Prostate gland (tissue), 2 donors: Measurements from ENCODE around the gene BACH1.

Experiments
- CTCF ChIP-seq, 4 experiments: fragments of 200-600 bp in 2 of 4; fragments of 450-650 bp in 2 of 4; sonication (generic) in 2 of 4; IDR thresholded peaks; 1 replicate in 3 of 4; 2 replicates in 1 of 4; pipeline ENCODE4 v1.5.1; 2016 to 2019; ENCODE audit warnings: antibody characterized with exemption in 4 of 4, mild to moderate bottlenecking in 2 of 4, moderate library complexity in 2 of 4
- POLR2A ChIP-seq: fragments of 450-650 bp; IDR thresholded peaks from one replicate; pipeline ENCODE4 v1.6.1; 2016; ENCODE audit warnings: antibody characterized with exemption, mild to moderate bottlenecking
- POLR2AphosphoS5 ChIP-seq: sonication (generic); formaldehyde crosslinking; IDR thresholded peaks from one replicate; pipeline ENCODE4 v1.6.1; 2017; ENCODE audit warnings: antibody characterized with exemption

GRCh38 chr21:29287383-29287782 lies 11.3 kb upstream of the BACH1 start:
- TF ChIP-seq CTCF (IDR thresholded peaks at IDR 0.05) (no peak), POLR2AphosphoS5 (no peak), POLR2A (no peak)
